GM18867 (cell line): ENCODE data around the gene TPO.
"Not testable (repeated sequence)": the region's sequence is repeated elsewhere in the genome, so short reads cannot be mapped to it uniquely, and the experiment has no call there.

Experiments used
- ATAC-seq: cut with Tn5 transposase; IDR thresholded peaks from one replicate; pipeline ENCODE4 v1.9.1; 2021; ENCODE audit warnings: mild to moderate bottlenecking, moderate library complexity; ENCODE audit not compliant: unreplicated experiment

The TPO gene

DNA sequence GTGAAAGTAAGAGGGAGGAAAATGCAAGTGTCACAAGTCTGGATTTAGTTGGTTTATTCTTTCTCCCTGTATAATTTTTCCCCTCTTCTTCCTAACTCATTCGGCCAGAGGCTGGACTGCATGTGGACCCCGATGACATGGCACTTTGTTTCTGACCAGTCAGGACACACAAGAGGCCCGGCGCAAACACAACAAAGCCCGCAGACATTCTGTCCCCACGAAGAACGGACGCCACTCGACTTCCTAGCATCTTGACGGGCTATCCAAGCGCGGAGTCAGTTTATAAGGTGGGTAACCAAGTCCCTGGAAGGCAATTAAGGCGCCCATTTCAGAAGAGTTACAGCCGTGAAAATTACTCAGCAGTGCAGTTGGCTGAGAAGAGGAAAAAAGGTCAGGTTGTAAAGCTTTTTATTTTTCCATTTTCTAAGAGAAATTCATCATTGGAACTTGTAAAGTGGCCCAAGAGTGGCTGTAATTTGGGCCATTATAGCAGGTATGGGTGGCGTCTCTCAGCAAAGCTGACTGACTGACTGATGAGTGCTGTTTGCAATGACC lies at the start of gene TPO:
TSS of gene TPO (plus strand) at position 308 of the 555 bp plus-strand sequence. CDS start 946 bp downstream, outside the sequence.
- ATAC-seq = no peak

DNA sequence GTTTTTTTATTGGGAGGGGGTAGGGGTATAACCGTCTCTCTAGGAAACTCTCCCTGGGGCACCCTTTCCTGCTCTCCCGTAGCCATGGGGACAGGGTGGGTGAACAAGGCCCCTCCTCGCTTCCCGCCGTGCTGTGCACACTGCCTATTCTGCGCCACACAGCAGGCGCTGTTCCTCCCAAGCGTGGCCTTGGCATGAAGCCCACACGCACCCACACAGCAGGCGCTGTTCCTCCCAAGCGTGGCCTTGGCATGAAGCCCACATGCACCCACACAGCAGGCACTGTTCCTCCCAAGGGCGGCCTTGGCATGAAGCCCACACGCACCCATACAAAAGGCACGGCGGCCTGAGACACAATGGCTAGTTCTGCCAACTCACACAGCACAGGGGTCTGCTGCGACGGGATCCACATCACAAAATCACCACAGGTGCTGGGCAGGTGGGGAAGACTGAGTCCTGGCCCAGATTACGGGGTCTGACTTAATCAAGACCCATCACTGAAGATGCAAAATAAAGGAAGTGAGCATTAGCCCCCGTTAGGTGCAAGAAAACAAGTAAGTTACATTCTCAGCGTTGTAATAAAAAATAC lies 46.6 kb upstream of the TPO start:
- no peak for ATAC-seq

DNA sequence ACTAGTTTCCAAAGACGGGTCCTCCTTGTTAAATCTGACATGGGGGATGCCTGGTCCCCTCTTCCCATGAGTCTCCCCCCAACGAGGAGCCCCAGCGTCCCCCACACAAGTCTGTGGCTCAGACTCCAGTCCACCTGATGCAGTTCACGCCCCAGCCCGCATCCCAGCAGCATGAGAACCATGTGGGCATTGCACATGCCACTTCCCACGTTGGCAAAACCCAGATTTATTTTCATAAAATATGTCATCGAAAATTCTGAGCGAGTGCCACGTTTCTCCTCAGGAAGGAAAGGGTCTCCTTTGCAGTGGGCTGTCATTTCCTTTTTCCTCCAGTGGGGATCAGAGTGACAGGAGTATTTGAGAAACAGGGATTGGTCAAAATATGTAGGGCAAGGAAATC lies 45.7 kb upstream of the TPO start:
- ATAC-seq = no peak

DNA sequence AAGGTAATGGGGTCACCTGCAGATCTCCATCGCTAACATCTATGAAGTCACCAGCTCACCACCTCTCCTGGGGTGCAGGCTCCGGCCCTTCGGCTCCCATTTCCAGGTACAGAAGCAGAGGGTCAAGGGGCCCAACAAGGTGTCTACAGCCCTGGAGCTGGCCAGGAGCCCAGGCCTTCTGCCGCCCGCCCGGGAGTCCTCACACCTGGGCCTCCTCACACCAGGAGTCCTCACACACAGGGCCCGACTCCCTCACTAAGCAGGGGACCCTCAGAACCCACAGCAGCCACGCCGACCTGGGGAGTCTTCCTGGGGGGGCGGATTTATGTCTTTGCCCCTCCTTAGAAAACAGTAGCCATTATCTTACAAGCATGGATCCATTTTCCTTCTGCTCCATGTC lies 43.4 kb upstream of the TPO start:
- no peak for ATAC-seq

DNA sequence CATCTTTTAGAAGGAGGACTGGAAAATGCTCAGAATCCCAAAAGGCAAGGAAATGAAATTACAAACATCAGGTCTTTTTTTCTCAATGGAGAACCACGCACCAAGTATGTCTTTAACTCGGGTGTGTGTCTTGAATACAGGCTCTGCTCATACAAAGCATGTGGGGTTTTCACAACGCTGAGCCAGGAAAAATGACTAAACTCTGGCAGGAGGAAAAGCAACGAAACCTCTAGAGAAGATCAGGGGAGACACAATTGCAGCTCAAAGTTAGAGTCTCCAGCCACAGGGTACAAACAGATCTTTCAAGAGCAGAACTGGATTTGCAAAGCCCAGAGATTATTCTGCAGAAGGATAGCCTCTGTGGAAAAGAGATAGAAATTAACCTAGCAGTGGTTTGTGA lies 42.8 kb upstream of the TPO start:
- no peak for ATAC-seq

DNA sequence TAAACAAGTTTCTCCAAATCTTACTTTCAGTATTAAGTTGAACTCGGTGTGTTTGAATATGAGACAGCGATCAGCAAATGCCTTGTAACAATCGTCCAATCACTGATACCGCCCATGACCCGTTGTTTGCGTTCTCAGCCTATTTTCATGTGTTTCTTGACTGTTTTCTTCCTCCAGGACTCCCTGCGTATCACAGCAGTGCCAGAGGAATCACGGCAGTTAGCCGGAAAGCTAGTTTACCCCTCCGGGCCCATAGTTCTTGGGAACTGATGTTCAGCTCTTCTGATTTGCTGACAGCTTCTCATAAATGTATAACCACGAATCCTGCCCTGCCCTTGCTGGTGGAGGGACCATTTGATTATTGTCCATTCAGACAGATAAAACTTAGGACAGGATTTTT lies 42.2 kb upstream of the TPO start:
- ATAC-seq = no peak

DNA sequence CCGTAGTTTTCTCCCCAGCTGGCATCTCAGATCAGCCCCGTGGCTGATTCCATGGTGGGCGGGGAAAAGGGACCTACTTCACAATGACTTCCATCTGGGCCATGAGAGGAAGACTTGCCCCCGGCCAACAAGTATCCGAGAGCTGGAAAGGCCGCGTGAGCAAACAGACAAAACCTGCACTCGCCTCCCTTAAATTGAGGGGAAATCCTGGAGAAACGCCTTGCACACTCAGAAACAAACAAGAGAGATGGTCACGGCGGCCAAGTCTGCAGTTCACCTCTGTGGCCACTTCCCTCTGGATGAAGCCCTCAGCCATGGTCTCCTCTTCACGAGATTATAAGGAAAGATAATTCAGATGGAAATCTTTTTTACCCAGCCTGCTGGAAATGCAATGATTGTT lies 39.4 kb upstream of the TPO start:
- no peak for ATAC-seq

DNA sequence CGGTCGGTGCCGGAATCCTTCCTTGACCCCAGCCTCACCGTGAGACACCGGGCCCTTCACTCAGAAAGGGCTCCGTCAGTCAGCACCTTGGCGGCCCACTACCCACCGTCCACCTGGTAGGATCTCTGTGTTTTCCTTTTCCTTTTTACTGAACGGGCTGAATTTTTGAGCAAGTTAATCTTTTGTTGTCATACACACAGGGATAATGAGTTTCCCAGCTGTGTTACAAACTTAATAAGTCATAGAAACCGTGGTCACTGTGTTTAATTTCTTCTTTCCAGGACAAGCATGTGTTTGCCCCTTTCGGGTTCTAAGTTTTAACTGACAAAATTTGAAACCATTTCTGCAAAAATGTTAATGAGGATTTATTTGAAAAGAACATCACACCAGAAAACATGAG lies 39.0 kb upstream of the TPO start:
- ATAC-seq = no peak

DNA sequence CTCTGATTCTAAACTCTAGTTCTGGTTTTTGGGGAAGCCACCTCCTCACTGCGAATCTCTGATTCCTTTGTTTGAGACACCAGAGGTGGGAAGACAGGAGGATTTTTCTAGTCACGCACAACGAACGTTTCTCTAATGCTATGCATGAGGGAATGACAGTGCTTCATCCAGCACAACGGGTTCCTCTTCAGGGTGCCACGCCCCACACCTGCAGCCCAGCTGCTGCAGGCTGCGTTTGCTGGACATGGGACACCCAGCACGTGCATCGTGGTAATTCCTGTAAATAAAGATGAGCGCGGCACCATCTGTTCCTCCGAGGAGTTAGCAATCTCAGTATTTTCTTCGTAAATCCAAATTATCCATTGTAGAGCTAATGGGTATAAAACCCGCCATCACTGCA lies 37.5 kb upstream of the TPO start:
- ATAC-seq = no peak

DNA sequence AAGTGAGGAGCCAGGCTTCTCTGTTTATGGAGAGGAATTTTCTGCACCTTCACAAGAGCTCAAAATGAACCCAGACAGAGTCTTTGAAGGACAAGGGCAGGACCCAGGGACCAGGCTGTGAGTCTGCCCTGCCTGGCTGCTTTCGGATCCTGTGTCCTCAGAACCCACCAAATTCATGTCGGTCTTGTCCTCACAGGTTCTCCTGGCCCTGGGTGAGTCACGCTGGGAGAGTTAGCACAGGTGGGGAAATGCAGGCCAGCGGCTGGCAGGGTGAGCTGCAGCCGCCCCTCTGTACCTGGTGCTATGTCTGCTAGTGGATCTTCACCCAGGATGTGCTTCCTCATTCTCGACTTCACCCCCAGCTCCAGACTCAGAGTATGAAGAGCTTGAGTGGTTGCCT lies 35.8 kb upstream of the TPO start:
- no peak for ATAC-seq

DNA sequence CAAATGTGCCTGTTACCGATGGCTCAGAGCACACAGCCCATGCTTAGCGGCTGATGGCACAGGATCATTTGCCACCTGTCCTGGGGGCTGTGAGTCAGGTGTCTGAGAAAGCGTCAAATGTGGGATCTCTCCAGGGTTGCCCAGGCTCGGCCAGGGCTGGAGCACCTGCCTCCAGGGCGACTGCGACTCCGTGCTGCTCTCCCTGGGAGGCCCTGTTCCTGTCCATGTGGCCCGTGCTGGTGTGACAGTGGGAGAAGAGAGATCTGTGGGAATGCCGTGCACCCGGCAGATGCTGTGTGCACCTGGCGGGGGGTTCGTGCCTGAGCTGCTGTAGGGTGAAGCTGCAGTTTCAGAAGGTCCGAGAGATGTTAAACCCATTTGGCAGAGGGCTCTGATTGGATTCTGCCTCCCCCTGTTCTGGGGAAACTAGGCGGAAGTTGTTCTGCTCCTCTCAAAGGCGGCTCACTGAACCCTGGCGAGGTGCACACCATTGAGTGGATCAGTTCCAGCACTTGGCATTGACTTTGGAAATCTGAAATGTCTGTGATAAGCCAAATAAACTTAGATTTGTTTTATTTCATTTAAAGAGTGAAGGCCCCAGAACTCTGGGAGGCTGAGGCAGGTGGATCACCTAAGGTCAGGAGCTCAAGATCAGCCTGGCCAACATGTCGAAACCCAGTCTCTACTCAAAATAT lies 34.7 kb upstream of the TPO start:
- no peak for ATAC-seq

DNA sequence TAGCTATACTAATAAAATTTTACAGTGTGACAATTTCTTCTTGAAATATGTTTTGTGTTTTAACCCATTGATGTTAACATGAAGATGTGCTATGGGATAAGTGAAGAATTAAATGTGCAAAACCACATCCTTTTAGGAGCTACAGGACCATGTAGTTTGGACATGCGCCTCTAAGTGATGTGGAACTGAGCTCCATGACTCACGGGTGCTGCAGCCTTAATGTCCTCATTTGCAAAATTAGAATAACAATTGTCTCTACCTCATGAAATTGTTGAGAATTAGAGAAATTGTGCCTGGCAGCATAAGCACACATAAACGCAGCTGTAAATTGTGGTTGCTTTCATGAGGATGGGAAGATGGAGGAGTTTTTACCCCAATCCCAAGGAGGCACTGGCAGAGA lies 31.6 kb upstream of the TPO start:
- ATAC-seq = no peak

DNA sequence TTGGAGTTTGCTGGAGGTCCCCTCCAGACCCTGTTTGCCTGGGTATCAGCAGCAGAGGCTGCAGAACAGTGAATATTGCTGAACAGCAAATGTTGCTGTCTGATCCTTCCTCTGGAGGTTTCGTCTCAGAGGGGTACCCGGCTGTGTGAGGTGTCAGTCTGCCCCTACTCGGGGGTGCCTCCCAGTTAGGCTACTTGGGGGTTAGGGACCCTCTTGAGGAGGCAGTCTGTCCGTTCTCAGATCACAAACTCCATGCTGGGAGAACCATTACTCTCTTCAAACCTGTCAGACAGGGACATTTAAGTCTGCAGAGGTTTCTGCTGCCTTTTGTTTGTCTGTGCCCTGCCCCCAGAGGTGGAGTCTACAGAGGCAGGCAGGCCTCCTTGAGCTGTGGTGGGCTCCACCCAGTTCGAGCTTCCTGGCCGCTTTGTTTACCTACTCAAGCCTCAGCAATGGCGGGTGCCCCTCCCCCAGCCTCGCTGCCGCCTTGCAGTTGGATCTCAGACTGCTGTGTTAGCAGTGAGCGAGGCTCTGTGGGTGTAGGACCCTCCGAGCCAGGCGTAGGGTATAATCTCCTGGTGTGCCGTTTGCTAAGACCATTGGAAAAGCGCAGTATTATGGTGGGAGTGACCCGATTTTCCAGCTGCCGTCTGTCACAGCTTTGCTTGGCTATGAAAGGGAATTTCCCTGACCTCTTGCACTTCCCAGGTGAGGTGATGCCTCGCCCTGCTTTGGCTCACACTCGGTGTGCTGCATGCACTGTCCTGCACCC lies 25.1 kb upstream of the TPO start:
- not testable (repeated sequence) for ATAC-seq

DNA sequence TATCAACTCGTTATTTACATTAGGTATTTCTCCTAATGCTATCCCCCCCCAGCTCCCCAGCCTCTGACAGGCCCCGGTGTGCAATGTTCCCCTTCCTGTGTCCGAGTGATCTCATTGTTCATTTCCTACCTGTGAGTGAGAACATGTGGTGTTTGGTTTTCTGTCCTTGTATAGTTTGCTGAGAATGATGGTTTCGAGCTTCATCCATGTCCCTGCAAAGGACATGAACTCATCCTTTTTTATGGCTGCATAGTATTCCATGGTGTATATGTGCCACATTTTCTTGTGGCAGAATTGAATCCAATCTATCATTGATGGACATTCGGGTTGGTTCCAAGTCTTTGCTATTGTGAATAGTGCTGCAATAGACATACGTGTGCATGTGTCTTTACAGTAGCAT lies 23.1 kb upstream of the TPO start:
- ATAC-seq = not testable (repeated sequence)

DNA sequence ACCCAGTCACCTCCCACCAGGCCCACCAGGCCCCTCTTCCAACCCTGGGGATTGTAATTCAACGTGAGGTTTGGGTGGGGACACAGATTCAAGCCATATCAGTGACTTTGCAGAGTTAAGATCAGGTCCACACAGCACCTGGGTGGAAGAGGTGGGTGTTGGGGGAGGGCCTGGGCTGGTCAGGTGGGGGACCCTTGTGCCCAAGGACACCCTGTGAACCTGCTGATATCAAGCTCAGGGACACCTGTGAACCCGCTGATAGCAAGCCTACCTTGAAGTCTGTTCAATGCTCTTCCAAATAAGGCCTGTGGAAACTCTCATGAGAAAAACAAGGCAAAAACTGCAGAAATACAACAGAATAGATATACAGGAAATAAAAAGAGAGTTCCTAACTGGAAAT lies 19.9 kb upstream of the TPO start:
- no peak for ATAC-seq

DNA sequence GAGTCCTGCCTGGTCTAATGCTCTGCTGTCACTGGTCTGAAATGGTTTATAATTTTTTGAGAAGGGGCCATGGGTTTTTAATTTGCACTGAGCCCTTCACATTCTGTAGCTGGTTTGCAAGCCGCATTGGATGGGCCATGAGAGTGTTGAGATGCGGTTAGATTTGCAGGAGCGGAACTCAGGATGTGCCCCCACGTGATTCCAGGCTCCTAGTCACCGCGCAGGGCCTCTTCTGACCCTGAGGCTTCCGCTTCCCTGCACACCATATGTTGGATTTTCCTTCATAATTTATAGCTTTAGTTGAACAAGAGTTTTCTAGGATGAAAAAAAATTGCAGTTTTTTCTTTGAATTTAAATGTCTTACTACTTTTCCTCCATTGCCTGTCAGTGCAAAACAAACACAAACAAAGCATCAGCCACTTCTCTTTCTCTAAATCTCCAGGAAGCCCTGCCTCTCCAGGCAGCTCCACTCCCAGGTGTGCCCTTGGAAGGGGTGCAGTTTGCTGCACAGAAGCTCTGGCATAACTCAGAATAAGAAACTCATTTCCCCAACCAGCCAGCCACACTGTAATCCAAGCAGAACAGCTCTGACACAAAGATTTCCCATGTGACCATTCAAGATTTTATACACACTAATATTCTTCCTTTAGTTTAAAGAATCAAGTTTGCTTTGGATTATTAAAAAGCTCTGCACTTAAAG lies 18.4 kb upstream of the TPO start:
- no peak for ATAC-seq

DNA sequence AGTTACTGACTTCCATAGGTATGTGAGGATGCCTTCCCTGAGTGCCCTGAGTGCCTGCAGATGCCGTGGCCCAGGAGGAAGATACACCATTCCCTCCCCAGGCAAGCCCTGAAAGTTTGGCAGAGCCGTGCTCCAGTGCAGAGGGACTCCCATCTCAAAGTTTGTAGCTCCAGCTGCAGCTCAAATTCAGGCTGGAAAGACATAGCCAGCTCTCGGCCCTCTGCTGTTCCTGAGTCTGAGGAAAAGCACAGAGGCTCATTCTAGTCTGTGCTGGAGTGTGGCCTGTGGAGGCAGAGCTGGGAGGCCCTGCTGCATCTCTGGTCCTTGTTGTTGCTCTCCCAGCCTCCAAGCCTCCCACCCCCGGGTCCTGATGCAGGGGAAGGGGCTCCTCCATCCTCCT lies 15.9 kb upstream of the TPO start:
- no peak for ATAC-seq

DNA sequence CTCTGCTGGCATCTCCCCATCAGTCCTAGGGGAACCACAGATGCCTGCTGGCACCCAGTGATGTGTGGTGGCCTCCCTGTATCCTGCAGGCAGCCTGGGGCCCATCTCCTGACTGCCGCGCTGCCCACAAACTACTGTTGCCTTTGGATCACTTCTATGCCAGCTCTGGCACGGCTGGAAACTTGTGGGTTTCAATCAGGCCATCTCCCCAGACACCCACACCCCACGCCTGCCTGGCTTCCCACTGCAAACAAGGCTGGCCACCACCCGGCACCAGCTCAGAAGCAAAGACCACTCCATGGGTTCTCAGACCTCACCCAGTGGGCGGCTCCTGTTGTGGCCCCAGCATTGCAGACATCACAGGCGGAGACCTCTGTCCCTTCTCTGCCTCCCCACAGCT lies 15.1 kb upstream of the TPO start:
- no peak for ATAC-seq

DNA sequence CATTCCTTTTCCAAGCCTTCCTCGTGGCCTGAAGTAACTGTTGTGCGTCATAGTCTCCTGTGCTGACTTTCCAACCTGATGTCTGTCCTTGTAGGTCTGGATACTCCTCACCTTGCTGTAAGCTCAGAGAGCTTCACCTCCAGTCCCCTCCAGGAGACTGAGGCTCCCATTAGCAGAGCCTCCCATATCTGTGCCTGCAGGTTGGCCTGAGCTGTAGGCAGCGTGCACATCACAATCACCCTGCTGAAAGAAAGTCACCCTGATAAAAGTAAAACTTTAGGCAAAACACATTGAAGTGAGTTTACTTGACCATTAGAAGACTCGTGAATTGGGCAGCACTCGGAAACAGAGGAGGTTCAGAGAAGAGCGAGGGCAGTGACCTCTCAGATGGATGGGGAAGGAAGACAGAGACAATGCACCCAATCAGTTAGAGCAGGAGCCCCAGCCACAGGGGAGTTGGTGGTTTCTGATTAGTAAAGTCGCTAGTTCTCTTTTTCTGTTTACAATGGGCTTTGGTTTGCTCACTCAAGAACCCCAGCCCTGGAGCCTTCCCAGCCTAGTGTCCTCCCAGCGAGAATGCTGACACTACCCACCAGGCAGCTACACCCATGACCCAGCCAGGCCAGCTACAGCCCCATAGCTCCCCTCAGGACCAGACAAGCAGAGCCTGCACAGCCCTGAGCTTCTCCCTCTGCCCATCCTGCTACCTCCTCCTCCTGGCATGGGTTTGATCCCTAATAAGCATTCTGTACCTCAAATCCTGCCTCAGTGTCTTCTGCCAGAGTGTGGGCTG lies 12.1 kb upstream of the TPO start:
- no peak for ATAC-seq

DNA sequence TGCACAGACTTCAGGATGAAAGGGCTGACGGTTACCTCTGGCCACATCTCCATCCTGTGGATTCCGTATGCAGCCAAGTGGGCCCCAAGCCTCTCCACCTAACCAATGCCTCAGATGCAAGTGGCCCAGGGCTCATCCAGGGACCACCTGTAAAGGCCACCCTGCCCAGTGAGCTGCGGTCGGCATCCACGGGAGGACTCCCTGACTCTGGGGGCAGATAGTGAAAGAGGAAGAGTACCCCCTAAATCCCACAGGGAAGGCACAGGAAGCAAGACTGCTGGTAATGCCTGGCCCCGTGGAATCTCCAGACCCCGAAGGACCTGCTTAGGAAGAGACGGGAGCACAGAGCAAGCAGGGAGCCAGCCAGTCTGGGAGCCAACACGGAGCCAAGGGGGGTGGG lies 11.2 kb upstream of the TPO start:
- no peak for ATAC-seq

DNA sequence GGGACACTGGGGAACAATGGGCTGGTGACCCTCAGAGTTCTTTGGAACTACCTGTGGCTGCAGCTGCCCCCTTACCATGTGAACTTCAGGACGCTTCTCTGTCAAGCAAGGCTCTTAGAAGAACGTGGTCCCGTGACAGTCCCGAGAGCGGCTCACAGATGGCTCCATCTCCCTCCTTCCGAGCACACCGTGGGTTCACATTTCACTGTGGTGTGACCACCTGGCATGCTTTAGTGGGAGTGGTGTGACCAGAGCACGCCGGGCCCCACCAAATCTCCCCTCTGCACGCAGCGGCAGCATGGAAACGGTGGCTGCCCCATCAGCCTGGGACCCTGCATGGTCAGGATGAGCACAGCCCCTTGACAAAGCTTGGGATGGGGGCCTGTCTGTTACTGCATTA lies 9.7 kb upstream of the TPO start:
- no peak for ATAC-seq
